ENCODE measurements around the gene NMRK2. TPM values are rescaled to one million over a fixed set of nuclear protein-coding genes. Genes with fewer than 3 reads are reported as not detected.
"Not testable (repeated sequence)": the region's sequence is repeated elsewhere in the genome, so short reads cannot be mapped to it uniquely, and the experiment has no call there.

The NMRK2 gene
- total RNA-seq (2022): not detected in 2 replicates
- not detected for Bru-seq, nascent RNA
- not detected for BruChase-seq, experiment 1, labeled RNA remaining after a 6-hour chase
- not detected for BruChase-seq, experiment 2, labeled RNA remaining after a 2-hour chase
- long read RNA-seq: 0 reads

- intact Hi-C loops (cut with micrococcal nuclease; ENCODE audit: unreplicated experiment): no loop called here
- CTCF ChIA-PET: no interaction called here
- no peak within 1 kb of the TSS for H3K27ac Mint-ChIP-seq (ENCODE audit: unreplicated experiment)
- H3K27me3 Mint-ChIP-seq (ENCODE audit: unreplicated experiment): no peaks in the 10 kb centered on the region
- no peak for DNase-seq
- no peaks in the 10 kb centered on the region for H3K9me3 Mint-ChIP-seq (ENCODE audit: low read depth, unreplicated experiment)
- no peak within 1 kb of the TSS for H3K4me3 Mint-ChIP-seq (ENCODE audit: low read depth, unreplicated experiment)
- H3K4me1 Mint-ChIP-seq (ENCODE audit: low read depth, unreplicated experiment): peaks cover 9% of the 10 kb centered on the region
- BruUV-seq (replicated peaks): no TSS peak
- no peaks in the 10 kb centered on the region for H3K36me3 Mint-ChIP-seq (ENCODE audit: insufficient read depth, unreplicated experiment)
- no peak for TF ChIP-seq CTCF (IDR thresholded peaks at IDR 0.05; ENCODE audit: unreplicated experiment)
Measured at GRCh38 chr19:3932931-3933810, at the start of gene NMRK2. Gene NMRK2, plus strand, starts transcription at chr19:3933069. Its CDS starts 603 bp downstream, at chr19:3933672.

GRCh38 chr19:3890591-3890990 lies 42.3 kb upstream of the NMRK2 start:
- CTCF ChIA-PET: interaction anchor here (0.6 kb wide), 1 partner anchor 318 kb away, joined by 4 read pairs; no protein-coding TSS in a partner anchor
- Mint-ChIP-seq H3K4me3 (ENCODE audit: low read depth, unreplicated experiment) (no peak overlapping the region), H3K36me3 (ENCODE audit: insufficient read depth, unreplicated experiment) (no peaks in the 10 kb centered on the region), H3K27ac (ENCODE audit: unreplicated experiment) (no peak overlapping the region), H3K27me3 (ENCODE audit: unreplicated experiment) (peaks cover 14% of the 10 kb centered on the region), H3K9me3 (ENCODE audit: low read depth, unreplicated experiment) (no peaks in the 10 kb centered on the region), H3K4me1 (ENCODE audit: low read depth, unreplicated experiment) (no peaks in the 10 kb centered on the region)
- no peak for DNase-seq
- intact Hi-C loops (cut with micrococcal nuclease; ENCODE audit: unreplicated experiment): no loop called here
- BruUV-seq (replicated peaks): no TSS peak
- TF ChIP-seq CTCF (IDR thresholded peaks at IDR 0.05; ENCODE audit: unreplicated experiment): no peak

GRCh38 chr19:3893509-3894179 lies 39.2 kb upstream of the NMRK2 start:
- CTCF ChIA-PET: interaction anchor here (0.7 kb wide), 1 partner anchor 106 kb away, joined by 3 read pairs; no protein-coding TSS in a partner anchor
- BruUV-seq (replicated peaks): no TSS peak
- no peak for TF ChIP-seq CTCF (IDR thresholded peaks at IDR 0.05; ENCODE audit: unreplicated experiment)
- intact Hi-C loops (cut with micrococcal nuclease; ENCODE audit: unreplicated experiment): no loop called here
- no peak overlapping the region for H3K4me3 Mint-ChIP-seq (ENCODE audit: low read depth, unreplicated experiment)
- no peak for DNase-seq
- peaks cover 28% of the 10 kb centered on the region for H3K27me3 Mint-ChIP-seq (ENCODE audit: unreplicated experiment)
- H3K36me3 Mint-ChIP-seq (ENCODE audit: insufficient read depth, unreplicated experiment): no peaks in the 10 kb centered on the region
- H3K27ac Mint-ChIP-seq (ENCODE audit: unreplicated experiment): no peak overlapping the region
- no peaks in the 10 kb centered on the region for H3K9me3 Mint-ChIP-seq (ENCODE audit: low read depth, unreplicated experiment)
- no peaks in the 10 kb centered on the region for H3K4me1 Mint-ChIP-seq (ENCODE audit: low read depth, unreplicated experiment)

GRCh38 chr19:3894959-3895358 lies 37.9 kb upstream of the NMRK2 start:
- intact Hi-C loops (cut with micrococcal nuclease; ENCODE audit: unreplicated experiment); DNase-seq; H3K4me1 Mint-ChIP-seq (ENCODE audit: low read depth, unreplicated experiment); CTCF ChIA-PET; BruUV-seq (replicated peaks); H3K4me3 Mint-ChIP-seq (ENCODE audit: low read depth, unreplicated experiment); H3K36me3 Mint-ChIP-seq (ENCODE audit: insufficient read depth, unreplicated experiment); H3K9me3 Mint-ChIP-seq (ENCODE audit: low read depth, unreplicated experiment); H3K27ac Mint-ChIP-seq (ENCODE audit: unreplicated experiment): not testable (repeated sequence)
- peaks cover 36% of the 10 kb centered on the region for H3K27me3 Mint-ChIP-seq (ENCODE audit: unreplicated experiment)

All from Calu3 (cell line).